WTC11 (cell line): ENCODE results near the gene CCDC92. TPM values are rescaled to one million over a fixed set of nuclear protein-coding genes. Genes with fewer than 3 reads are reported as not detected.
"Not testable (repeated sequence)": the region's sequence is repeated elsewhere in the genome, so short reads cannot be mapped to it uniquely, and the experiment has no call there.

Experiments used
- ATAC-seq: fragments of 200-7000 bp; cut with Tn5 transposase; 2 replicates; pipeline ENCODE4 v1.10.0; 2021; ENCODE audit warnings: mild to moderate bottlenecking, moderate library complexity
- CTCF ChIA-PET: fragments of 300-600 bp; sonication (Branson Sonifier 250); formaldehyde crosslinking; loops from one replicate; lab custom pipeline; 2021; ENCODE audit warnings: antibody characterized with exemption; lab: Charles Lee
- POLR2A ChIA-PET: fragments of 350-600 bp; sonication (Branson Sonifier 250); formaldehyde crosslinking; loops from one replicate; lab custom pipeline; 2021; ENCODE audit warnings: antibody characterized with exemption; lab: Charles Lee
- DNase-seq: peaks from one replicate; pipeline ENCODE4 v3.0.0; 2021; ENCODE audit warnings: low spot score
- H3K27ac Mint-ChIP-seq: 2 replicates; pipeline ENCODE4 v1.8.0; 2021; ENCODE audit warnings: mixed read lengths
- H3K27me3 Mint-ChIP-seq: 2 replicates; pipeline ENCODE4 v1.8.0; 2021; ENCODE audit warnings: low read depth, mild to moderate bottlenecking, moderate library complexity, mixed read lengths
- H3K36me3 Mint-ChIP-seq: 2 replicates; pipeline ENCODE4 v1.8.0; 2021; ENCODE audit warnings: mixed read lengths
- H3K4me1 Mint-ChIP-seq: 2 replicates; pipeline ENCODE4 v1.8.0; 2022; ENCODE audit warnings: mixed read lengths
- H3K4me3 Mint-ChIP-seq: 2 replicates; pipeline ENCODE4 v1.8.0; 2021; ENCODE audit warnings: mild to moderate bottlenecking, moderate library complexity, mixed read lengths
- H3K9me3 Mint-ChIP-seq: 2 replicates; pipeline ENCODE4 v1.8.0; 2021; ENCODE audit warnings: mixed read lengths
- ATF1 ChIP-seq: sonication (generic); formaldehyde crosslinking; IDR thresholded peaks from 2 replicates; pipeline ENCODE4 v1.8.1; 2023; ENCODE audit warnings: mild to moderate bottlenecking, moderate library complexity, missing genetic modification reagents
- E2F5 ChIP-seq: sonication (generic); formaldehyde crosslinking; IDR thresholded peaks from 2 replicates; pipeline ENCODE4 v1.8.1; 2022; ENCODE audit warnings: mild to moderate bottlenecking, moderate library complexity, missing genetic modification reagents
- ESRRA ChIP-seq: sonication (generic); formaldehyde crosslinking; IDR thresholded peaks from 2 replicates; pipeline ENCODE4 v1.8.1; 2022; ENCODE audit warnings: mild to moderate bottlenecking, missing genetic modification reagents, borderline replicate concordance
- ETV6 ChIP-seq: sonication (generic); formaldehyde crosslinking; IDR thresholded peaks from 2 replicates; pipeline ENCODE4 v1.8.1; 2022; ENCODE audit warnings: mild to moderate bottlenecking, missing genetic modification reagents
- FOXK1 ChIP-seq: sonication (generic); formaldehyde crosslinking; IDR thresholded peaks from 2 replicates; pipeline ENCODE4 v1.8.0; 2022; ENCODE audit warnings: mild to moderate bottlenecking, moderate library complexity, missing genetic modification reagents
- GTF2I ChIP-seq: fragments of 250-450 bp; sonication (Bioruptor Pico); conservative IDR thresholded peaks from 2 replicates; pipeline ENCODE4 v1.4.0; 2021; ENCODE audit warnings: mild to moderate bottlenecking
- HMGA2 ChIP-seq: fragments of 250-450 bp; sonication (Bioruptor Pico); IDR thresholded peaks from 2 replicates; pipeline ENCODE4 v1.4.0; 2021; ENCODE audit warnings: mild to moderate bottlenecking, moderate library complexity
- JAZF1 ChIP-seq: fragments of 250-450 bp; sonication (Bioruptor Pico); IDR thresholded peaks from 2 replicates; pipeline ENCODE4 v1.9.0; 2021; ENCODE audit warnings: moderate library complexity, mild to moderate bottlenecking, inconsistent platforms
- PRRX2 ChIP-seq: fragments of 250-450 bp; sonication (Bioruptor Pico); IDR thresholded peaks from 2 replicates; pipeline ENCODE4 v1.8.0; 2021; ENCODE audit warnings: mild to moderate bottlenecking
- RELA ChIP-seq: sonication (generic); formaldehyde crosslinking; IDR thresholded peaks from 2 replicates; pipeline ENCODE4 v1.8.1; 2022; ENCODE audit warnings: missing genetic modification reagents, mild to moderate bottlenecking, borderline replicate concordance
- SOX15 ChIP-seq: fragments of 250-450 bp; sonication (Bioruptor Pico); IDR thresholded peaks from 2 replicates; pipeline ENCODE4 v1.9.0; 2021; ENCODE audit warnings: mild to moderate bottlenecking
- TP53 ChIP-seq: sonication (generic); formaldehyde crosslinking; IDR thresholded peaks from 2 replicates; pipeline ENCODE4 v1.8.1; 2023; ENCODE audit warnings: mild to moderate bottlenecking, missing genetic modification reagents
- ZBTB21 ChIP-seq: sonication (generic); formaldehyde crosslinking; IDR thresholded peaks from 2 replicates; pipeline ENCODE4 v1.8.1; 2023; ENCODE audit warnings: mild to moderate bottlenecking, missing genetic modification reagents, borderline replicate concordance
- ZNF219 ChIP-seq: sonication (generic); formaldehyde crosslinking; IDR thresholded peaks from 2 replicates; pipeline ENCODE4 v1.8.0; 2023; ENCODE audit warnings: missing genetic modification reagents, mild to moderate bottlenecking, borderline replicate concordance
- ZNF317 ChIP-seq: sonication (generic); formaldehyde crosslinking; IDR thresholded peaks from 2 replicates; pipeline ENCODE4 v1.8.1; 2023; ENCODE audit warnings: low read depth, mild to moderate bottlenecking, moderate library complexity, missing genetic modification reagents, borderline replicate concordance
- ZNF396 ChIP-seq: fragments of 250-450 bp; sonication (Bioruptor Pico); IDR thresholded peaks from 2 replicates; pipeline ENCODE4 v1.8.0; 2021; ENCODE audit warnings: mild to moderate bottlenecking, moderate library complexity, borderline replicate concordance
- ZNF512 ChIP-seq: sonication (generic); formaldehyde crosslinking; IDR thresholded peaks from 2 replicates; pipeline ENCODE4 v1.8.1; 2022; ENCODE audit warnings: missing genetic modification reagents, borderline replicate concordance
- total RNA-seq: library from RNA; stranded (reverse); gene quantifications from 3 replicates; pipeline ENCODE4 v1.2.3, GENCODE V29; 2021
- TF ChIP-seq, protein P1 (sequence below): sonication (generic); formaldehyde crosslinking; IDR thresholded peaks from 2 replicates; pipeline ENCODE4 v1.8.1; 2023; ENCODE audit warnings: mild to moderate bottlenecking, missing genetic modification reagents, moderate library complexity
- TF ChIP-seq, protein P2 (sequence below): sonication (generic); formaldehyde crosslinking; IDR thresholded peaks from 2 replicates; pipeline ENCODE4 v1.8.0; 2022; ENCODE audit warnings: mild to moderate bottlenecking, missing genetic modification reagents

Gene CCDC92
- total RNA-seq, 1 experiment from 2014 or later: 2.7 TPM

GRCh38 chr12:123948401-123948795 lies 24.2 kb downstream of the CCDC92 start:
- Mint-ChIP-seq H3K27me3 (peaks cover 29% of the 10 kb centered on the region), H3K36me3 (no peaks in the 10 kb centered on the region), H3K27ac (no peak overlapping the region), H3K4me3 (no peak overlapping the region), H3K4me1 (no peaks in the 10 kb centered on the region), H3K9me3 (no peaks in the 10 kb centered on the region)
- POLR2A ChIA-PET: no interaction called here
- CTCF ChIA-PET: interaction anchor here (2.5 kb wide), 1 partner anchor 9 kb away, joined by 8 read pairs; no protein-coding TSS in a partner anchor
- DNase-seq (no peak), ATAC-seq (no peak)
- TF ChIP-seq FOXK1 (CRISPR knock-in tag) (no peak), ZNF512 (CRISPR knock-in tag) (no peak), ATF1 (no peak), JAZF1 (CRISPR knock-in tag) (no peak), PRRX2 (CRISPR knock-in tag) (no peak), TP53 (CRISPR knock-in tag) (no peak), ZNF317 (no peak), RELA (CRISPR knock-in tag) (no peak), SOX15 (CRISPR knock-in tag) (no peak), ETV6 (CRISPR knock-in tag) (no peak), E2F5 (CRISPR knock-in tag) (no peak), HMGA2 (CRISPR knock-in tag) (no peak), ZNF396 (CRISPR knock-in tag) (no peak), ZBTB21 (CRISPR knock-in tag) (no peak), GTF2I (CRISPR knock-in tag) (no peak), ZNF219 (CRISPR knock-in tag) (no peak), ESRRA (CRISPR knock-in tag) (no peak)
- TF ChIP-seq, protein P1, sequence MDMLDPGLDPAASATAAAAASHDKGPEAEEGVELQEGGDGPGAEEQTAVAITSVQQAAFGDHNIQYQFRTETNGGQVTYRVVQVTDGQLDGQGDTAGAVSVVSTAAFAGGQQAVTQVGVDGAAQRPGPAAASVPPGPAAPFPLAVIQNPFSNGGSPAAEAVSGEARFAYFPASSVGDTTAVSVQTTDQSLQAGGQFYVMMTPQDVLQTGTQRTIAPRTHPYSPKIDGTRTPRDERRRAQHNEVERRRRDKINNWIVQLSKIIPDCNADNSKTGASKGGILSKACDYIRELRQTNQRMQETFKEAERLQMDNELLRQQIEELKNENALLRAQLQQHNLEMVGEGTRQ (CRISPR knock-in tag): no peak
- TF ChIP-seq, protein P2, sequence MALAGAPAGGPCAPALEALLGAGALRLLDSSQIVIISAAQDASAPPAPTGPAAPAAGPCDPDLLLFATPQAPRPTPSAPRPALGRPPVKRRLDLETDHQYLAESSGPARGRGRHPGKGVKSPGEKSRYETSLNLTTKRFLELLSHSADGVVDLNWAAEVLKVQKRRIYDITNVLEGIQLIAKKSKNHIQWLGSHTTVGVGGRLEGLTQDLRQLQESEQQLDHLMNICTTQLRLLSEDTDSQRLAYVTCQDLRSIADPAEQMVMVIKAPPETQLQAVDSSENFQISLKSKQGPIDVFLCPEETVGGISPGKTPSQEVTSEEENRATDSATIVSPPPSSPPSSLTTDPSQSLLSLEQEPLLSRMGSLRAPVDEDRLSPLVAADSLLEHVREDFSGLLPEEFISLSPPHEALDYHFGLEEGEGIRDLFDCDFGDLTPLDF (CRISPR knock-in tag): no peak

- ATAC-seq, H3K9me3 Mint-ChIP-seq, H3K4me3 Mint-ChIP-seq, H3K27ac Mint-ChIP-seq, H3K36me3 Mint-ChIP-seq, DNase-seq, H3K4me1 Mint-ChIP-seq, POLR2A ChIA-PET: not testable (repeated sequence)
- CTCF ChIA-PET: interaction anchor here (2.5 kb wide), 1 partner anchor 8 kb away, joined by 8 read pairs; no protein-coding TSS in a partner anchor
- H3K27me3 Mint-ChIP-seq: peaks cover 22% of the 10 kb centered on the region
Observed at GRCh38 chr12:123947531-123947930, 25.1 kb downstream of the CCDC92 start.

GRCh38 chr12:123946516-123947505 lies 25.8 kb downstream of the CCDC92 start:
- CTCF ChIA-PET: interaction anchor here (1.4 to 2.5 kb wide), 2 partner anchors 8 kb away, joined by 5 to 8 read pairs; no protein-coding TSS in a partner anchor
- H3K4me3 Mint-ChIP-seq, H3K27ac Mint-ChIP-seq, ATAC-seq, DNase-seq, H3K4me1 Mint-ChIP-seq, H3K9me3 Mint-ChIP-seq, H3K36me3 Mint-ChIP-seq, POLR2A ChIA-PET: not testable (repeated sequence)
- peaks cover 24% of the 10 kb centered on the region for H3K27me3 Mint-ChIP-seq
